Immature natural killer cell (primary cell): ENCODE results near the gene C1QL1. TPM values are rescaled to one million over a fixed set of nuclear protein-coding genes. Genes with fewer than 3 reads are reported as not detected.

Experiments used
- DNase-seq, 3 donors: peaks; one replicate each; pipeline ENCODE4 v3.0.0; 2022; ENCODE audit warnings: mixed read lengths in 1 of 3
- H3K27ac Mint-ChIP-seq, 6 donors: one replicate each; pipeline ENCODE4 v1.8.0; 2020; ENCODE audit warnings: mixed read lengths in 6 of 6, mild to moderate bottlenecking in 5 of 6, inconsistent platforms in 4 of 6, moderate library complexity in 3 of 6
- H3K27me3 Mint-ChIP-seq, 3 donors: one replicate each; pipeline ENCODE4 v1.8.0; 2020 to 2021; ENCODE audit warnings: low read depth in 3 of 3, mild to moderate bottlenecking in 3 of 3, mixed read lengths in 3 of 3, moderate library complexity in 3 of 3, inconsistent platforms in 1 of 3
- H3K36me3 Mint-ChIP-seq, 3 donors: one replicate each; pipeline ENCODE4 v1.8.0; 2020; ENCODE audit warnings: mixed read lengths in 3 of 3, inconsistent platforms in 2 of 3, mild to moderate bottlenecking in 2 of 3
- H3K4me1 Mint-ChIP-seq, 2 donors: one replicate each; pipeline ENCODE4 v1.8.0; 2020; ENCODE audit warnings: inconsistent platforms in 2 of 2, mild to moderate bottlenecking in 2 of 2, mixed read lengths in 2 of 2, moderate library complexity in 1 of 2
- H3K4me3 Mint-ChIP-seq, 5 donors: one replicate each; pipeline ENCODE4 v1.8.0; 2020; ENCODE audit warnings: mild to moderate bottlenecking in 5 of 5, mixed read lengths in 5 of 5, inconsistent platforms in 3 of 5, moderate library complexity in 3 of 5
- H3K9me3 Mint-ChIP-seq, 6 donors: one replicate each; pipeline ENCODE4 v1.8.0; 2020; ENCODE audit warnings: mild to moderate bottlenecking in 6 of 6, mixed read lengths in 6 of 6, inconsistent platforms in 4 of 6, moderate library complexity in 3 of 6
- polyA plus RNA-seq, 3 donors: library from polyadenylated mRNA; unstranded; fragments of 300-500 nt; fragmentation: Illumina TruSeq; gene quantifications; one replicate each; pipeline ENCODE4 v1.2.3, GENCODE V29; 2021

Gene C1QL1
- polyA plus RNA-seq, 3 donors from 2014 or later = 0.20 TPM; not detected in 2

- Mint-ChIP-seq H3K4me3 (no peak within 1 kb of the TSS), H3K4me1 (peaks cover 0 to 3% of the 10 kb centered on the region in 2 donors), H3K27ac (no peak within 1 kb of the TSS), H3K36me3 (no peaks in the 10 kb centered on the region), H3K9me3 (no peaks in the 10 kb centered on the region), H3K27me3 (peaks cover 6 to 10% (median 6%) of the 10 kb centered on the region in 3 donors)
- DNase-seq = no peak
These were observed 52.8 kb downstream of the C1QL1 start, which contains the start of gene GFAP for GRCh38 chr17:44915321-44915726. GFAP (minus strand) TSS chr17:44915500; CDS start chr17:44915486, 14 bp downstream.

GRCh38 chr17:44914698-44915271 is 53.3 kb downstream of the C1QL1 start:
- Mint-ChIP-seq H3K27ac (no peak overlapping the region), H3K4me3 (no peak overlapping the region), H3K9me3 (no peaks in the 10 kb centered on the region), H3K27me3 (peaks cover 6 to 10% (median 6%) of the 10 kb centered on the region in 3 donors), H3K4me1 (peaks cover 0 to 3% of the 10 kb centered on the region in 2 donors), H3K36me3 (no peaks in the 10 kb centered on the region)
- no peak for DNase-seq

- Mint-ChIP-seq H3K4me1 (peaks cover 0 to 3% of the 10 kb centered on the region in 2 donors), H3K36me3 (no peaks in the 10 kb centered on the region), H3K4me3 (no peak overlapping the region), H3K27ac (no peak overlapping the region), H3K9me3 (no peaks in the 10 kb centered on the region), H3K27me3 (peaks cover 6 to 10% (median 6%) of the 10 kb centered on the region in 3 donors)
- no peak for DNase-seq
These were observed 54.0 kb downstream of the C1QL1 start for GRCh38 chr17:44914148-44914547.

- Mint-ChIP-seq H3K4me1 (peaks cover 0 to 3% of the 10 kb centered on the region in 2 donors), H3K9me3 (no peaks in the 10 kb centered on the region), H3K36me3 (no peaks in the 10 kb centered on the region), H3K27ac (no peak overlapping the region), H3K27me3 (peaks cover 6 to 10% (median 6%) of the 10 kb centered on the region in 3 donors), H3K4me3 (no peak overlapping the region)
- DNase-seq = no peak
These were observed 54.4 kb downstream of the C1QL1 start for GRCh38 chr17:44913676-44914075.

- peak overlapping the region in 2 of 5 donors; percentile 65 to 66 for H3K4me3 Mint-ChIP-seq
- H3K36me3 Mint-ChIP-seq = no peaks in the 10 kb centered on the region
- H3K27ac Mint-ChIP-seq = no peak overlapping the region
- no peak for DNase-seq
- H3K9me3 Mint-ChIP-seq = no peaks in the 10 kb centered on the region
- H3K27me3 Mint-ChIP-seq = peaks cover 6 to 10% (median 6%) of the 10 kb centered on the region in 3 donors
- peaks cover 0 to 3% of the 10 kb centered on the region in 2 donors for H3K4me1 Mint-ChIP-seq
These were observed 55.1 kb downstream of the C1QL1 start for GRCh38 chr17:44912763-44913544.

GRCh38 chr17:44911133-44912001 is 56.7 kb downstream of the C1QL1 start:
- Mint-ChIP-seq H3K36me3 (no peaks in the 10 kb centered on the region), H3K27ac (peak overlapping the region in 2 of 6 donors; percentile 40 to 59), H3K4me3 (peak overlapping the region; percentile 33 to 71 (median 69)), H3K9me3 (no peaks in the 10 kb centered on the region), H3K4me1 (peaks cover 0 to 3% of the 10 kb centered on the region in 2 donors), H3K27me3 (peaks cover 4 to 10% (median 4%) of the 10 kb centered on the region in 3 donors)
- peak; percentile 42 to 50 (median 46) for DNase-seq

- H3K27ac Mint-ChIP-seq = peak overlapping the region in 2 of 6 donors; percentile 40 to 59
- H3K36me3 Mint-ChIP-seq = no peaks in the 10 kb centered on the region
- peak overlapping the region; percentile 33 to 71 (median 69) for H3K4me3 Mint-ChIP-seq
- DNase-seq = no peak
- H3K27me3 Mint-ChIP-seq = peaks cover 4 to 12% (median 6%) of the 10 kb centered on the region in 3 donors
- H3K4me1 Mint-ChIP-seq = peaks cover 0 to 3% of the 10 kb centered on the region in 2 donors
- no peaks in the 10 kb centered on the region for H3K9me3 Mint-ChIP-seq
These were observed 57.6 kb downstream of the C1QL1 start for GRCh38 chr17:44910231-44911106.

Other genes starting within 250 kb of the C1QL1 start
- gene ADAM11, start 209.3 kb downstream of the C1QL1 start, polyA plus RNA-seq = not detected
- not detected for gene GJC1, start 138.0 kb downstream of the C1QL1 start, polyA plus RNA-seq
- gene HIGD1B, start 120.4 kb downstream of the C1QL1 start, polyA plus RNA-seq = not detected
- gene EFTUD2, start 68.9 kb downstream of the C1QL1 start, polyA plus RNA-seq = 100 to 1,000 TPM in 2 of 3 donors, 10 to 100 TPM in 1; 76.5 to 109 (median 101) TPM
- gene GFAP, start 52.8 kb downstream of the C1QL1 start, polyA plus RNA-seq = 1 to 10 TPM in 1 of 3 donors, not detected in 2; 1.1 TPM
- under 1 TPM in 1 of 3 donors, not detected in 2; 0.37 TPM for gene KIF18B, start 20.5 kb downstream of the C1QL1 start, polyA plus RNA-seq
- 10 to 100 TPM in 1 of 3 donors, 1 to 10 TPM in 2; 8.3 to 22.9 (median 9.3) TPM for gene DCAKD, start 83.3 kb upstream of the C1QL1 start, polyA plus RNA-seq
- gene NMT1, start 93.0 kb upstream of the C1QL1 start, polyA plus RNA-seq = 10 to 100 TPM; 53.8 to 74.1 (median 69.9) TPM
- under 1 TPM in 1 of 3 donors, not detected in 2; 0.75 TPM for gene PLCD3, start 164.2 kb upstream of the C1QL1 start, polyA plus RNA-seq
- gene ACBD4, start 167.4 kb upstream of the C1QL1 start, polyA plus RNA-seq = 10 to 100 TPM in 2 of 3 donors, 1 to 10 TPM in 1; 7.9 to 11.2 (median 10.4) TPM
- 1 to 10 TPM; 1.1 to 7.2 (median 3.0) TPM for gene HEXIM1, start 180.2 kb upstream of the C1QL1 start, polyA plus RNA-seq
- gene HEXIM2, start 193.6 kb upstream of the C1QL1 start, polyA plus RNA-seq = 1 to 10 TPM; 1.9 to 7.4 (median 5.6) TPM